ENCODE data around the gene SSX5.
"Not testable (repeated sequence)": the region's sequence is repeated elsewhere in the genome, so short reads cannot be mapped to it uniquely, and the experiment has no call there.

SSX5 gene

GRCh38 chrX:48196745-48197201 lies at the start of gene SSX5:
SSX5 (minus strand) TSS chrX:48196795; CDS start chrX:48195358, 1,437 bp downstream.
- DNase-seq (ENCODE audit: low read depth in 2 of 2, low spot score in 1 of 2) = no peak

GRCh38 chrX:48224196-48224595 lies 27.6 kb upstream of the SSX5 start:
- not testable (repeated sequence) for DNase-seq (ENCODE audit: low read depth in 2 of 2, low spot score in 1 of 2)

GRCh38 chrX:48214341-48214740 lies 17.7 kb upstream of the SSX5 start:
- not testable (repeated sequence) for DNase-seq (ENCODE audit: low read depth in 2 of 2, low spot score in 1 of 2)

GRCh38 chrX:48190024-48190423 lies 6.6 kb downstream of the SSX5 start:
- DNase-seq (ENCODE audit: low read depth in 2 of 2, low spot score in 1 of 2) = not testable (repeated sequence)

GRCh38 chrX:48181882-48182281 lies 14.7 kb downstream of the SSX5 start:
- DNase-seq (ENCODE audit: low read depth in 2 of 2, low spot score in 1 of 2) = not testable (repeated sequence)

GRCh38 chrX:48180811-48181210 lies 15.8 kb downstream of the SSX5 start:
- DNase-seq (ENCODE audit: low read depth in 2 of 2, low spot score in 1 of 2) = no peak

- no peak for DNase-seq (ENCODE audit: low read depth in 2 of 2, low spot score in 1 of 2)
These were observed 16.9 kb downstream of the SSX5 start for GRCh38 chrX:48179691-48180090.

GRCh38 chrX:48166322-48166721 lies 30.3 kb downstream of the SSX5 start:
- DNase-seq (ENCODE audit: low read depth in 2 of 2, low spot score in 1 of 2) = not testable (repeated sequence)

- DNase-seq (ENCODE audit: low read depth in 2 of 2, low spot score in 1 of 2) = no peak
These were observed 31.4 kb downstream of the SSX5 start for GRCh38 chrX:48165241-48165640.

GRCh38 chrX:48156014-48156413 lies 40.6 kb downstream of the SSX5 start:
- DNase-seq (ENCODE audit: low read depth in 2 of 2, low spot score in 1 of 2) = no peak

- no peak for DNase-seq (ENCODE audit: low read depth in 2 of 2, low spot score in 1 of 2)
These were observed 41.8 kb downstream of the SSX5 start for GRCh38 chrX:48154796-48155195.

- DNase-seq (ENCODE audit: low read depth in 2 of 2, low spot score in 1 of 2) = no peak
These were observed 42.8 kb downstream of the SSX5 start for GRCh38 chrX:48153769-48154168.

GRCh38 chrX:48142697-48143096 lies 53.9 kb downstream of the SSX5 start:
- DNase-seq (ENCODE audit: low read depth in 2 of 2, low spot score in 1 of 2) = not testable (repeated sequence)

GRCh38 chrX:48141810-48142508 lies 54.6 kb downstream of the SSX5 start:
- DNase-seq (ENCODE audit: low read depth in 2 of 2, low spot score in 1 of 2) = not testable (repeated sequence)

- DNase-seq (ENCODE audit: low read depth in 2 of 2, low spot score in 1 of 2) = not testable (repeated sequence)
These were observed 57.5 kb downstream of the SSX5 start for GRCh38 chrX:48139076-48139475.

All from stimulated activated CD8-positive, alpha-beta memory T cell treated with anti-CD3 and anti-CD28 coated beads, Interleukin-4, amount 100 ng/mL, for 1 hour (primary cell).